Mucosa of rectum (tissue), 2 donors: Measurements from ENCODE around the gene CATSPER4.

Source experiments
- H3K27ac ChIP-seq, 2 donors: one replicate each; pipeline ENCODE4 v1.7.0; 2013; ENCODE audit warnings: inconsistent platforms in 2 of 2, low read depth in 2 of 2, low read length in 2 of 2
- H3K27me3 ChIP-seq, 2 donors: one replicate each; pipeline ENCODE4 v1.7.0; 2013; ENCODE audit warnings: low read length in 2 of 2; ENCODE audit not compliant: control insufficient read depth in 2 of 2, insufficient read depth in 2 of 2
- H3K36me3 ChIP-seq, 2 donors: one replicate each; pipeline ENCODE4 v1.7.0; 2013; ENCODE audit warnings: low read length in 2 of 2; ENCODE audit not compliant: control insufficient read depth in 2 of 2, insufficient read depth in 2 of 2
- H3K4me1 ChIP-seq, 2 donors: one replicate each; pipeline ENCODE4 v1.7.0; 2013; ENCODE audit warnings: low read length in 2 of 2, mild to moderate bottlenecking in 1 of 2; ENCODE audit not compliant: control insufficient read depth in 2 of 2, insufficient read depth in 2 of 2
- H3K4me3 ChIP-seq, 2 donors: one replicate each; pipeline ENCODE4 v1.7.0; 2013; ENCODE audit warnings: low read length in 2 of 2
- H3K9ac ChIP-seq, 2 donors: one replicate each; pipeline ENCODE4 v1.7.0; 2013; ENCODE audit warnings: low read length in 2 of 2, low read depth in 1 of 2, mild to moderate bottlenecking in 1 of 2
- H3K9me3 ChIP-seq, 2 donors: one replicate each; pipeline ENCODE4 v1.7.0; 2013; ENCODE audit warnings: low read length in 2 of 2; ENCODE audit not compliant: control insufficient read depth in 2 of 2
- donor health status: healthy.
- donor health status: Normal muscosa, but diverticular disease.

The CATSPER4 gene

GRCh38 chr1:26177182-26177684, 13.2 kb upstream of the CATSPER4 start, which contains the start of gene CNKSR1:
CNKSR1 (plus strand) TSS chr1:26177491; CDS start chr1:26177548, 57 bp downstream.
- Histone ChIP-seq H3K27me3 (no peaks in the 10 kb centered on the region), H3K9ac (peak within 1 kb of the TSS; percentile 68 to 80), H3K9me3 (no peaks in the 10 kb centered on the region), H3K27ac (peak within 1 kb of the TSS; percentile 76 to 89), H3K4me3 (peak within 1 kb of the TSS; percentile 61 to 73), H3K4me1 (peaks cover 8 to 13% of the 10 kb centered on the region in 2 donors), H3K36me3 (peaks cover 7 to 10% of the 10 kb centered on the region in 2 donors)

GRCh38 chr1:26180010-26180506, 10.3 kb upstream of the CATSPER4 start:
- H3K4me3 ChIP-seq: no peak overlapping the region
- no peak overlapping the region for H3K27ac ChIP-seq
- H3K27me3 ChIP-seq: no peaks in the 10 kb centered on the region
- no peak overlapping the region for H3K9ac ChIP-seq
- peaks cover 15% of the 10 kb centered on the region in 2 donors for H3K36me3 ChIP-seq
- H3K9me3 ChIP-seq: no peaks in the 10 kb centered on the region
- peaks cover 8 to 13% of the 10 kb centered on the region in 2 donors for H3K4me1 ChIP-seq

- Histone ChIP-seq H3K9ac (no peak overlapping the region), H3K27ac (no peak overlapping the region), H3K36me3 (peaks cover 15 to 18% of the 10 kb centered on the region in 2 donors), H3K9me3 (no peaks in the 10 kb centered on the region), H3K4me3 (no peak overlapping the region), H3K4me1 (peaks cover 8 to 13% of the 10 kb centered on the region in 2 donors), H3K27me3 (no peaks in the 10 kb centered on the region)
Measured at GRCh38 chr1:26181586-26182382, 8.6 kb upstream of the CATSPER4 start.

GRCh38 chr1:26182383-26182696, 8.1 kb upstream of the CATSPER4 start:
- no peaks in the 10 kb centered on the region for H3K27me3 ChIP-seq
- no peak overlapping the region for H3K4me3 ChIP-seq
- peaks cover 19 to 23% of the 10 kb centered on the region in 2 donors for H3K36me3 ChIP-seq
- H3K9me3 ChIP-seq: no peaks in the 10 kb centered on the region
- peaks cover 8 to 10% of the 10 kb centered on the region in 2 donors for H3K4me1 ChIP-seq
- H3K27ac ChIP-seq: no peak overlapping the region
- no peak overlapping the region for H3K9ac ChIP-seq

- Histone ChIP-seq H3K4me1 (no peaks in the 10 kb centered on the region), H3K36me3 (peaks cover 27% of the 10 kb centered on the region in 2 donors)
Measured at GRCh38 chr1:26184086-26184485, 6.3 kb upstream of the CATSPER4 start.

GRCh38 chr1:26184883-26185282, 5.5 kb upstream of the CATSPER4 start:
- Histone ChIP-seq H3K27me3 (no peaks in the 10 kb centered on the region), H3K27ac (no peak overlapping the region), H3K4me3 (no peak overlapping the region), H3K9me3 (no peaks in the 10 kb centered on the region), H3K36me3 (peaks cover 27 to 29% of the 10 kb centered on the region in 2 donors), H3K9ac (no peak overlapping the region), H3K4me1 (no peaks in the 10 kb centered on the region)

More at GRCh38 chr1:26184086-26184485, 6.3 kb upstream of the CATSPER4 start:
- no peak overlapping the region for H3K9ac ChIP-seq
- no peaks in the 10 kb centered on the region for H3K9me3 ChIP-seq
- no peaks in the 10 kb centered on the region for H3K27me3 ChIP-seq
- H3K4me3 ChIP-seq: no peak overlapping the region
- H3K27ac ChIP-seq: no peak overlapping the region

- Histone ChIP-seq H3K9ac (no peak overlapping the region), H3K4me1 (no peaks in the 10 kb centered on the region), H3K27me3 (no peaks in the 10 kb centered on the region), H3K36me3 (peaks cover 16 to 19% of the 10 kb centered on the region in 2 donors), H3K4me3 (no peak overlapping the region), H3K27ac (no peak overlapping the region), H3K9me3 (no peaks in the 10 kb centered on the region)
Measured at GRCh38 chr1:26187882-26188281, 2.5 kb upstream of the CATSPER4 start.

GRCh38 chr1:26188477-26188876, 1.9 kb upstream of the CATSPER4 start:
- no peak overlapping the region for H3K27ac ChIP-seq
- no peaks in the 10 kb centered on the region for H3K27me3 ChIP-seq
- H3K4me3 ChIP-seq: no peak overlapping the region
- H3K36me3 ChIP-seq: peaks cover 12 to 19% of the 10 kb centered on the region in 2 donors
- H3K9me3 ChIP-seq: no peaks in the 10 kb centered on the region
- H3K4me1 ChIP-seq: no peaks in the 10 kb centered on the region
- H3K9ac ChIP-seq: no peak overlapping the region

GRCh38 chr1:26189331-26189730, 1.1 kb upstream of the CATSPER4 start:
- Histone ChIP-seq H3K27ac (no peak overlapping the region), H3K4me1 (no peaks in the 10 kb centered on the region), H3K27me3 (no peaks in the 10 kb centered on the region), H3K9ac (no peak overlapping the region), H3K9me3 (no peaks in the 10 kb centered on the region), H3K4me3 (no peak overlapping the region), H3K36me3 (peaks cover 12 to 17% of the 10 kb centered on the region in 2 donors)

- no peak overlapping the region for H3K9ac ChIP-seq
- H3K4me3 ChIP-seq: no peak overlapping the region
- H3K4me1 ChIP-seq: no peaks in the 10 kb centered on the region
- H3K36me3 ChIP-seq: peaks cover 12 to 17% of the 10 kb centered on the region in 2 donors
- H3K27me3 ChIP-seq: no peaks in the 10 kb centered on the region
- no peaks in the 10 kb centered on the region for H3K9me3 ChIP-seq
- no peak overlapping the region for H3K27ac ChIP-seq
Measured at GRCh38 chr1:26189751-26190275, 589 bp upstream of the CATSPER4 start.
